HG02759 (cell line): Measurements from ENCODE around the gene PRKD1.
"Not testable (repeated sequence)": the region's sequence is repeated elsewhere in the genome, so short reads cannot be mapped to it uniquely, and the experiment has no call there.

Source experiments
- ATAC-seq: cut with Tn5 transposase; IDR thresholded peaks from one replicate; pipeline ENCODE4 v1.9.1; 2021; ENCODE audit warnings: mild to moderate bottlenecking, moderate library complexity; ENCODE audit not compliant: unreplicated experiment

PRKD1 gene

GRCh38 chr14:29749829-29750228 lies 177.8 kb downstream of the PRKD1 start:
- no peak for ATAC-seq

- ATAC-seq, result no peak
Measured at GRCh38 chr14:29749327-29749726, 178.3 kb downstream of the PRKD1 start.

GRCh38 chr14:29745863-29746262 lies 181.8 kb downstream of the PRKD1 start:
- no peak for ATAC-seq

GRCh38 chr14:29743531-29743930 lies 184.1 kb downstream of the PRKD1 start:
- ATAC-seq, result no peak

- ATAC-seq, result no peak
Measured at GRCh38 chr14:29741909-29742401, 185.7 kb downstream of the PRKD1 start.

GRCh38 chr14:29740491-29740890 lies 187.2 kb downstream of the PRKD1 start:
- ATAC-seq, result no peak

- ATAC-seq, result no peak
Measured at GRCh38 chr14:29738950-29739349, 188.7 kb downstream of the PRKD1 start.

- ATAC-seq, result no peak
Measured at GRCh38 chr14:29738056-29738455, 189.6 kb downstream of the PRKD1 start.

GRCh38 chr14:29735459-29735858 lies 192.2 kb downstream of the PRKD1 start:
- no peak for ATAC-seq

GRCh38 chr14:29734732-29735131 lies 192.9 kb downstream of the PRKD1 start:
- ATAC-seq, result no peak

- not testable (repeated sequence) for ATAC-seq
Measured at GRCh38 chr14:29726560-29727331, 200.9 kb downstream of the PRKD1 start.

- no peak for ATAC-seq
Measured at GRCh38 chr14:29724991-29725390, 202.7 kb downstream of the PRKD1 start.

GRCh38 chr14:29722831-29723230 lies 204.8 kb downstream of the PRKD1 start:
- ATAC-seq, result no peak

- no peak for ATAC-seq
Measured at GRCh38 chr14:29721586-29721985, 206.1 kb downstream of the PRKD1 start.

GRCh38 chr14:29717901-29718300 lies 209.7 kb downstream of the PRKD1 start:
- no peak for ATAC-seq

- no peak for ATAC-seq
Measured at GRCh38 chr14:29716150-29716549, 211.5 kb downstream of the PRKD1 start.

- no peak for ATAC-seq
Measured at GRCh38 chr14:29712601-29713000, 215.0 kb downstream of the PRKD1 start.

- ATAC-seq, result no peak
Measured at GRCh38 chr14:29710015-29710414, 217.6 kb downstream of the PRKD1 start.

GRCh38 chr14:29709490-29709889 lies 218.2 kb downstream of the PRKD1 start:
- no peak for ATAC-seq

- no peak for ATAC-seq
Measured at GRCh38 chr14:29706700-29707099, 220.9 kb downstream of the PRKD1 start.

GRCh38 chr14:29705801-29706200 lies 221.8 kb downstream of the PRKD1 start:
- no peak for ATAC-seq

- not testable (repeated sequence) for ATAC-seq
Measured at GRCh38 chr14:29689597-29689996, 238.1 kb downstream of the PRKD1 start.

- no peak for ATAC-seq
Measured at GRCh38 chr14:29687866-29688265, 239.8 kb downstream of the PRKD1 start.
